Adrenal gland (tissue), 12 donors: ENCODE data around the gene NRXN3. TPM values are rescaled to one million over a fixed set of nuclear protein-coding genes. Genes with fewer than 3 reads are reported as not detected.
A peak's percentile ranks its signal among the peaks of the same experiment; 100 is the strongest.

Source experiments
- DNase-seq, 7 donors: peaks; one replicate each; pipeline ENCODE4 v3.0.0-alpha.2; 2019 to 2020
- H3K27ac ChIP-seq, 5 donors: fragments of 200-600 bp; sonication (generic) in 4 of 5; 1 replicate in 3 of 5; 2 replicates in 2 of 5; pipeline versions ENCODE4 v1.5.1 to v1.8.0; 2016 to 2020; ENCODE audit warnings: mild to moderate bottlenecking in 1 of 5
- H3K27me3 ChIP-seq: fragments of 200-600 bp; 2 replicates; pipeline ENCODE4 v1.8.0; 2021
- H3K36me3 ChIP-seq, 2 donors: fragments of 200-600 bp; replicated peaks in 1 of 2; 1 replicate in 1 of 2; 2 replicates in 1 of 2; pipeline versions ENCODE4 v1.5.1 to v1.8.0; 2018 to 2022
- H3K4me1 ChIP-seq, 2 donors: fragments of 200-600 bp; replicated peaks in 1 of 2; 1 replicate in 1 of 2; 2 replicates in 1 of 2; pipeline versions ENCODE4 v1.5.1 to v1.8.0; 2018 to 2021
- H3K4me3 ChIP-seq, 4 donors: fragments of 200-600 bp; sonication (generic) in 3 of 4; one replicate each; pipeline ENCODE4 v1.5.1; 2016 to 2018
- H3K9me3 ChIP-seq, 3 donors: fragments of 200-600 bp; sonication (generic) in 1 of 3; replicated peaks in 1 of 3; 1 replicate in 2 of 3; 2 replicates in 1 of 3; pipeline versions ENCODE4 v1.5.1 to v1.8.0; 2016 to 2021
- CTCF ChIP-seq, 6 experiments: fragments of 450-650 bp in 4 of 6; fragments of 200-600 bp in 2 of 6; sonication (generic) in 1 of 6; IDR thresholded peaks; 1 replicate in 5 of 6; 2 replicates in 1 of 6; pipeline versions ENCODE4 v1.5.1 to v1.8.0; 2016 to 2021; ENCODE audit warnings: antibody characterized with exemption in 6 of 6, mild to moderate bottlenecking in 2 of 6, moderate library complexity in 1 of 6
- POLR2A ChIP-seq, 2 donors: fragments of 450-650 bp; IDR thresholded peaks; one replicate each; pipeline ENCODE4 v1.6.1; 2017; ENCODE audit warnings: antibody characterized with exemption in 2 of 2, mild to moderate bottlenecking in 2 of 2, moderate library complexity in 1 of 2
- WGBS, 4 donors: extraction: QIAGEN DNeasy Blood & Tissue Kit in 2 of 4; methylation state at CpG; one replicate each; pipeline versions ENCODE4 v1.1.5 to v1.1.7; 2013 to 2017; 5-methylcytosine and 5-hydroxymethylcytosine counted together
- intact Hi-C, 2 donors: fragments of 100-400 bp; cut with DNase I; formaldehyde crosslinking; loops; one replicate each; pipeline versions ENCODE4 v1.14.1 to v1.15.0; 2022 to 2023
- polyA plus RNA-seq, 3 donors: library from polyadenylated mRNA; stranded (reverse); fragments of 200-250 nt in 2 of 3; fragments of 350-450 nt in 1 of 3; fragmentation: Illumina TruSeq in 1 of 3; extraction: RNeasy Lipid Tissue Mini Kit (QIAGEN cat#74804) in 1 of 3; gene quantifications; one replicate each; pipeline ENCODE4 v1.2.3, GENCODE V29; 2013 to 2014
- total RNA-seq, 9 donors: library from RNA; depleted of rRNA in 4 of 9; stranded (reverse); fragments of >200 nt in 4 of 9; fragments of 120-200 nt in 1 of 9; fragmentation: NEBNext Ultra II Directional in 1 of 9; extraction: Animal tissue kit (Norgen Biotek cat#: 25700) in 1 of 9; gene quantifications; one replicate each; pipeline versions ENCODE4 v1.1.0 to v1.2.4, GENCODE V29; 2013 to 2023
- donor health status: healthy with polysubstance abuse.
- donor health status: Bipolar disorder and iron deficiency.
- donor health status: DM: yes; HTN: yes; CAD: no.
- donor health status: DM: no; HTN: no; CAD: no.
- donor health status: DM: no; HTN: no; CAD: no.
- donor health status: DM: yes; HTN: yes; CAD: no.

Gene NRXN3
- total and polyA plus RNA-seq, 12 donors: 0.09 to 8.5 (median 1.6) TPM

GRCh38 chr14:78829274-78829673 is 659.1 kb downstream of the NRXN3 start:
- WGBS, 4 donors: 83 to 88% (median 86%) methylated on average over 1 of the region's 1 CpG
- Histone ChIP-seq H3K27ac (no peak overlapping the region), H3K27me3 (no peaks in the 10 kb centered on the region), H3K36me3 (no peaks in the 10 kb centered on the region), H3K4me1 (no peaks in the 10 kb centered on the region), H3K4me3 (no peak overlapping the region), H3K9me3 (no peaks in the 10 kb centered on the region)
- TF ChIP-seq POLR2A (IDR thresholded peaks at IDR 0.05) (no peak), CTCF (IDR thresholded peaks at IDR 0.05) (no peak)
- no peak for DNase-seq
- intact Hi-C loops: no loop called here

- intact Hi-C loops: no loop called here
- H3K4me3 ChIP-seq: no peak overlapping the region
- H3K27ac ChIP-seq: no peak overlapping the region
- H3K9me3 ChIP-seq: no peaks in the 10 kb centered on the region
- H3K4me1 ChIP-seq: no peaks in the 10 kb centered on the region
- no peaks in the 10 kb centered on the region for H3K36me3 ChIP-seq
- TF ChIP-seq CTCF (IDR thresholded peaks at IDR 0.05): no peak
- no peak for TF ChIP-seq POLR2A (IDR thresholded peaks at IDR 0.05)
- DNase-seq: peak in 1 of 7 donors; percentile 52
- 27 to 54% (median 38%) methylated on average over 9 to 12 of the region's 12 CpGs for WGBS, 4 donors
- H3K27me3 ChIP-seq: no peaks in the 10 kb centered on the region
Measured at GRCh38 chr14:78834766-78835451, 664.7 kb downstream of the NRXN3 start.

- H3K36me3 ChIP-seq: no peaks in the 10 kb centered on the region
- H3K27me3 ChIP-seq: no peaks in the 10 kb centered on the region
- TF ChIP-seq POLR2A (IDR thresholded peaks at IDR 0.05) (no peak), CTCF (IDR thresholded peaks at IDR 0.05) (no peak)
- no peak overlapping the region for H3K27ac ChIP-seq
- 55 to 78% (median 60%) methylated on average over 1 of the region's 1 CpG for WGBS, 4 donors
- DNase-seq: no peak
- intact Hi-C loops: no loop called here
- H3K9me3 ChIP-seq: no peaks in the 10 kb centered on the region
- no peak overlapping the region for H3K4me3 ChIP-seq
- no peaks in the 10 kb centered on the region for H3K4me1 ChIP-seq
Measured at GRCh38 chr14:78835909-78836308, 665.7 kb downstream of the NRXN3 start.

GRCh38 chr14:78836777-78837176 is 666.6 kb downstream of the NRXN3 start:
- Histone ChIP-seq H3K27me3 (no peaks in the 10 kb centered on the region), H3K4me1 (no peaks in the 10 kb centered on the region), H3K27ac (no peak overlapping the region), H3K36me3 (no peaks in the 10 kb centered on the region), H3K9me3 (no peaks in the 10 kb centered on the region), H3K4me3 (no peak overlapping the region)
- WGBS, 4 donors: 14 to 26% (median 23%) methylated on average over 4 of the region's 4 CpGs
- peak in 5 of 7 donors; percentile 12 to 54 (median 32) for DNase-seq
- TF ChIP-seq CTCF (IDR thresholded peaks at IDR 0.05) (peak in 1 of 6 experiments; percentile 29), POLR2A (IDR thresholded peaks at IDR 0.05) (no peak)
- intact Hi-C loops: no loop called here
